MG63 (cell line): ENCODE results near the gene IMPA2. TPM values are rescaled to one million over a fixed set of nuclear protein-coding genes. Genes with fewer than 3 reads are reported as not detected.
"Not testable (repeated sequence)": the region's sequence is repeated elsewhere in the genome, so short reads cannot be mapped to it uniquely, and the experiment has no call there.

ENCODE experiments used
- DNase-seq: peaks from one replicate; pipeline ENCODE4 v3.0.0-alpha.2; 2020
- H3K27me3 ChIP-seq: fragments of 250-450 bp; sonication (Bioruptor Pico); 2 replicates; pipeline ENCODE4 v1.5.1; 2020; ENCODE audit warnings: mild to moderate bottlenecking, moderate library complexity
- H3K36me3 ChIP-seq: fragments of 250-450 bp; sonication (Bioruptor Pico); 2 replicates; pipeline ENCODE4 v1.5.1; 2020; ENCODE audit warnings: mild to moderate bottlenecking, moderate library complexity
- H3K4me3 ChIP-seq: fragments of 250-450 bp; sonication (Bioruptor Pico); 2 replicates; pipeline ENCODE4 v1.5.1; 2020; ENCODE audit warnings: mild to moderate bottlenecking, moderate library complexity
- H3K9me3 ChIP-seq: fragments of 250-450 bp; sonication (Bioruptor Pico); 2 replicates; pipeline ENCODE4 v1.5.1; 2020; ENCODE audit warnings: mild to moderate bottlenecking, moderate library complexity
- total RNA-seq: library from RNA; depleted of rRNA; stranded (reverse); fragments of >200 nt; shearing (Covaris generic); gene quantifications from 2 replicates; pipeline ENCODE4 v1.2.3, GENCODE V29; 2014; ENCODE audit warnings: low replicate concordance

IMPA2 gene
- total RNA-seq, 1 experiment from 2014 or later: 90.8 TPM

GRCh38 chr18:12039540-12039930, 58.2 kb downstream of the IMPA2 start:
- H3K9me3 ChIP-seq, H3K27me3 ChIP-seq, DNase-seq, H3K4me3 ChIP-seq, H3K36me3 ChIP-seq: not testable (repeated sequence)

GRCh38 chr18:12041561-12041960, 60.3 kb downstream of the IMPA2 start:
- H3K4me3 ChIP-seq: no peak overlapping the region
- no peaks in the 10 kb centered on the region for H3K27me3 ChIP-seq
- no peaks in the 10 kb centered on the region for H3K9me3 ChIP-seq
- H3K36me3 ChIP-seq: no peaks in the 10 kb centered on the region
- peak; percentile 46 for DNase-seq

- no peaks in the 10 kb centered on the region for H3K27me3 ChIP-seq
- H3K9me3 ChIP-seq: no peaks in the 10 kb centered on the region
- no peak overlapping the region for H3K4me3 ChIP-seq
- DNase-seq: no peak
- H3K36me3 ChIP-seq: no peaks in the 10 kb centered on the region
These were observed 62.5 kb downstream of the IMPA2 start for GRCh38 chr18:12043811-12044210.

GRCh38 chr18:12044591-12044990, 63.3 kb downstream of the IMPA2 start:
- H3K4me3 ChIP-seq: no peak overlapping the region
- no peak for DNase-seq
- no peaks in the 10 kb centered on the region for H3K27me3 ChIP-seq
- no peaks in the 10 kb centered on the region for H3K36me3 ChIP-seq
- H3K9me3 ChIP-seq: no peaks in the 10 kb centered on the region

GRCh38 chr18:12046046-12046750, 64.9 kb downstream of the IMPA2 start:
- no peaks in the 10 kb centered on the region for H3K9me3 ChIP-seq
- no peaks in the 10 kb centered on the region for H3K27me3 ChIP-seq
- H3K36me3 ChIP-seq: no peaks in the 10 kb centered on the region
- no peak for DNase-seq
- no peak overlapping the region for H3K4me3 ChIP-seq

GRCh38 chr18:12046751-12047335, 65.5 kb downstream of the IMPA2 start:
- no peak for DNase-seq
- Histone ChIP-seq H3K27me3 (no peaks in the 10 kb centered on the region), H3K4me3 (no peak overlapping the region), H3K36me3 (no peaks in the 10 kb centered on the region), H3K9me3 (no peaks in the 10 kb centered on the region)

- no peaks in the 10 kb centered on the region for H3K9me3 ChIP-seq
- no peaks in the 10 kb centered on the region for H3K36me3 ChIP-seq
- peak; percentile 53 for DNase-seq
- H3K27me3 ChIP-seq: no peaks in the 10 kb centered on the region
- peak overlapping the region; percentile 18 for H3K4me3 ChIP-seq
These were observed 66.9 kb downstream of the IMPA2 start for GRCh38 chr18:12048010-12048826.

GRCh38 chr18:12048827-12049175, 67.5 kb downstream of the IMPA2 start:
- no peak for DNase-seq
- no peaks in the 10 kb centered on the region for H3K36me3 ChIP-seq
- no peaks in the 10 kb centered on the region for H3K9me3 ChIP-seq
- H3K4me3 ChIP-seq: no peak overlapping the region; the same call in 1 of the 2 replicates
- H3K27me3 ChIP-seq: no peaks in the 10 kb centered on the region

- no peaks in the 10 kb centered on the region for H3K27me3 ChIP-seq
- no peaks in the 10 kb centered on the region for H3K9me3 ChIP-seq
- no peaks in the 10 kb centered on the region for H3K36me3 ChIP-seq
- H3K4me3 ChIP-seq: no peak overlapping the region
- no peak for DNase-seq
These were observed 68.9 kb downstream of the IMPA2 start for GRCh38 chr18:12049978-12050811.

- Histone ChIP-seq H3K27me3 (no peaks in the 10 kb centered on the region), H3K9me3 (no peaks in the 10 kb centered on the region)
These were observed 71.6 kb downstream of the IMPA2 start for GRCh38 chr18:12052866-12053265.

GRCh38 chr18:12053289-12053688, 72.0 kb downstream of the IMPA2 start:
- Histone ChIP-seq H3K9me3 (no peaks in the 10 kb centered on the region), H3K36me3 (no peaks in the 10 kb centered on the region), H3K4me3 (no peak overlapping the region), H3K27me3 (no peaks in the 10 kb centered on the region)
- DNase-seq: no peak

More at GRCh38 chr18:12052866-12053265, 71.6 kb downstream of the IMPA2 start:
- no peaks in the 10 kb centered on the region for H3K36me3 ChIP-seq
- no peak overlapping the region for H3K4me3 ChIP-seq
- no peak for DNase-seq

GRCh38 chr18:12056034-12056883, 75.0 kb downstream of the IMPA2 start:
- no peaks in the 10 kb centered on the region for H3K27me3 ChIP-seq
- no peaks in the 10 kb centered on the region for H3K9me3 ChIP-seq
- no peak overlapping the region for H3K4me3 ChIP-seq
- DNase-seq: no peak
- no peaks in the 10 kb centered on the region for H3K36me3 ChIP-seq

GRCh38 chr18:12056884-12057402, 75.6 kb downstream of the IMPA2 start:
- H3K4me3 ChIP-seq: no peak overlapping the region
- H3K36me3 ChIP-seq: no peaks in the 10 kb centered on the region
- DNase-seq: no peak
- no peaks in the 10 kb centered on the region for H3K9me3 ChIP-seq
- H3K27me3 ChIP-seq: no peaks in the 10 kb centered on the region

GRCh38 chr18:12057419-12058039, 76.2 kb downstream of the IMPA2 start:
- Histone ChIP-seq H3K36me3 (no peaks in the 10 kb centered on the region), H3K9me3 (no peaks in the 10 kb centered on the region), H3K27me3 (no peaks in the 10 kb centered on the region), H3K4me3 (no peak overlapping the region)
- no peak for DNase-seq

- Histone ChIP-seq H3K4me3 (no peak overlapping the region), H3K9me3 (no peaks in the 10 kb centered on the region), H3K27me3 (no peaks in the 10 kb centered on the region), H3K36me3 (no peaks in the 10 kb centered on the region)
- no peak for DNase-seq
These were observed 78.3 kb downstream of the IMPA2 start for GRCh38 chr18:12059334-12060181.
